ENCODE data around the gene TNFRSF12A.

- TF ChIP-seq CTCF (conservative IDR thresholded peaks at IDR 0.05; ENCODE audit: low read depth, low read length): no peak
- TF ChIP-seq POLR2A (IDR thresholded peaks at IDR 0.05; ENCODE audit: low read depth, low read length): peak; percentile 94
- TF ChIP-seq BHLHE40 (IDR thresholded peaks at IDR 0.05; ENCODE audit: low read depth, low read length): no peak
- TF ChIP-seq MAFK (IDR thresholded peaks at IDR 0.05; ENCODE audit: low read depth, low read length): no peak
- no peak for TF ChIP-seq FOS (IDR thresholded peaks at IDR 0.05; ENCODE audit: low read depth, low read length)
- peak; percentile 50; the same call in 1 of the 2 replicates for TF ChIP-seq MAZ (IDR thresholded peaks at IDR 0.05; ENCODE audit: borderline replicate concordance, low read depth, low read length)
- TF ChIP-seq CEBPB (IDR thresholded peaks at IDR 0.05; ENCODE audit: low read depth, low read length): 0 out of 2 replicates have a peak, but pooled peaks have one; percentile 13
- TF ChIP-seq RFX5 (IDR thresholded peaks at IDR 0.05; ENCODE audit: low read depth, low read length): no peak
Observed at GRCh38 chr16:3023669-3024478, 3.7 kb downstream of the TNFRSF12A start, which contains the start of the genes HCFC1R1 and THOC6.

All from IMR-90 (cell line).